Kidney capillary endothelial cell (primary cell): ENCODE results near the gene SYF2.

Source experiments
- DNase-seq: peaks from one replicate; pipeline ENCODE4 v3.0.0-alpha.2; 2018; ENCODE audit warnings: low spot score

SYF2 gene

GRCh38 chr1:25183126-25183980 lies 48.9 kb downstream of the SYF2 start:
- DNase-seq, result no peak

- no peak for DNase-seq
These were observed 49.7 kb downstream of the SYF2 start for GRCh38 chr1:25182629-25183028.

- DNase-seq, result no peak
These were observed 51.3 kb downstream of the SYF2 start for GRCh38 chr1:25180996-25181395.

GRCh38 chr1:25178917-25179561 lies 53.3 kb downstream of the SYF2 start:
- no peak for DNase-seq

- DNase-seq, result no peak
These were observed 57.3 kb downstream of the SYF2 start for GRCh38 chr1:25174730-25175612.

- DNase-seq, result no peak
These were observed 58.0 kb downstream of the SYF2 start for GRCh38 chr1:25174363-25174729.

- DNase-seq, result no peak
These were observed 58.4 kb downstream of the SYF2 start for GRCh38 chr1:25173809-25174340.
